Neural cell (in vitro differentiated cells): ENCODE data around the gene OR10Z1. TPM values are rescaled to one million over a fixed set of nuclear protein-coding genes. Genes with fewer than 3 reads are reported as not detected.

Experiments used
- H2AFZ ChIP-seq: fragments of 200-600, 300-800 bp; sonication (generic), shearing (Covaris generic); 2 replicates; pipeline ENCODE4 v1.6.0; 2014; ENCODE audit warnings: low read depth, mild to moderate bottlenecking, antibody characterized with exemption, low read length, moderate library complexity
- H3F3A ChIP-seq: fragments of 200-600 bp; shearing (Covaris generic); 2 replicates; pipeline ENCODE4 v1.6.1; 2016; ENCODE audit warnings: mild to moderate bottlenecking, moderate library complexity, mixed read lengths, antibody characterized with exemption, low read length; ENCODE audit not compliant: insufficient read depth, poor library complexity, severe bottlenecking
- H3K27ac ChIP-seq: fragments of 200-600, 300-800 bp; sonication (generic), shearing (Covaris generic); 2 replicates; pipeline ENCODE4 v1.5.1; 2014; ENCODE audit warnings: mild to moderate bottlenecking, low read length, moderate library complexity
- H3K27me3 ChIP-seq: fragments of 300-800, 200-600 bp; sonication (generic), shearing (Covaris generic); 2 replicates; pipeline ENCODE4 v1.6.0; 2014; ENCODE audit warnings: mild to moderate bottlenecking, low read depth, low read length, moderate library complexity; ENCODE audit not compliant: insufficient read depth
- H3K36me3 ChIP-seq: fragments of 300-800, 200-600 bp; sonication (generic), shearing (Covaris generic); 2 replicates; pipeline ENCODE4 v1.5.1; 2014; ENCODE audit warnings: mild to moderate bottlenecking, antibody characterized with exemption, low read length, moderate library complexity; ENCODE audit not compliant: insufficient read depth
- H3K4me2 ChIP-seq: fragments of 300-800, 200-600 bp; sonication (generic), shearing (Covaris generic); 2 replicates; pipeline ENCODE4 v1.6.0; 2014; ENCODE audit warnings: mild to moderate bottlenecking, low read length
- H3K4me3 ChIP-seq: fragments of 300-800, 200-600 bp; sonication (generic), shearing (Covaris generic); 2 replicates; pipeline ENCODE4 v1.5.1; 2014; ENCODE audit warnings: mild to moderate bottlenecking, low read length, moderate library complexity
- H3K79me2 ChIP-seq: fragments of 200-600 bp; shearing (Covaris generic); replicated peaks from 2 replicates; pipeline ENCODE4 v1.6.0; 2014; ENCODE audit warnings: mild to moderate bottlenecking, low read length, moderate library complexity; ENCODE audit not compliant: insufficient read depth
- H3K9ac ChIP-seq: fragments of 300-800, 200-600 bp; sonication (generic), shearing (Covaris generic); 2 replicates; pipeline ENCODE4 v1.6.1; 2016; ENCODE audit warnings: mild to moderate bottlenecking, low read length, mixed read lengths
- H3K9me2 ChIP-seq: fragments of 200-600 bp; shearing (Covaris generic); 2 replicates; pipeline ENCODE4 v1.6.1; 2016; ENCODE audit warnings: mild to moderate bottlenecking, low read length, mixed read lengths; ENCODE audit not compliant: insufficient read depth
- H3K9me3 ChIP-seq: fragments of 200-600, 300-800 bp; sonication (generic), shearing (Covaris generic); 2 replicates; pipeline ENCODE4 v1.6.1; 2016; ENCODE audit warnings: mild to moderate bottlenecking, mixed run types, low read length, moderate library complexity, mixed read lengths
- H4K20me1 ChIP-seq: fragments of 200-600 bp; shearing (Covaris generic); 2 replicates; pipeline ENCODE4 v1.6.1; 2016; ENCODE audit warnings: mild to moderate bottlenecking, mixed run types; ENCODE audit not compliant: insufficient read depth
- CTCF ChIP-seq: fragments of 450-650 bp; IDR thresholded peaks from 2 replicates; pipeline ENCODE4 v1.5.1; 2014; ENCODE audit warnings: antibody characterized with exemption, mild to moderate bottlenecking, moderate library complexity; ENCODE audit not compliant: poor library complexity, severe bottlenecking
- EP300 ChIP-seq: fragments of 450-650 bp; conservative IDR thresholded peaks from 2 replicates; pipeline ENCODE4 v1.6.1; 2014; ENCODE audit warnings: antibody characterized with exemption, mild to moderate bottlenecking, moderate library complexity; ENCODE audit not compliant: poor library complexity, severe bottlenecking
- EZH2 ChIP-seq: fragments of 200-600, 300-800 bp; shearing (Covaris generic), sonication (generic); IDR thresholded peaks from 2 replicates; pipeline ENCODE4 v1.6.1; 2014; ENCODE audit warnings: antibody characterized with exemption, low read length, borderline replicate concordance, mild to moderate bottlenecking; ENCODE audit not compliant: insufficient read depth, poor library complexity, severe bottlenecking
- MXI1 ChIP-seq: fragments of 450-650 bp; conservative IDR thresholded peaks from 2 replicates; pipeline ENCODE4 v1.6.1; 2014; ENCODE audit warnings: antibody characterized with exemption, mild to moderate bottlenecking; ENCODE audit not compliant: poor library complexity, severe bottlenecking
- POLR2AphosphoS5 ChIP-seq: IDR thresholded peaks from 2 replicates; pipeline ENCODE4 v1.6.1; 2012
- RAD21 ChIP-seq: fragments of 450-650 bp; conservative IDR thresholded peaks from 2 replicates; pipeline ENCODE4 v1.6.1; 2014; ENCODE audit warnings: antibody characterized with exemption, mild to moderate bottlenecking, moderate library complexity
- REST ChIP-seq: IDR thresholded peaks from 2 replicates; pipeline ENCODE4 v1.6.1; 2012; ENCODE audit warnings: borderline replicate concordance
- SMC3 ChIP-seq: fragments of 450-650 bp; conservative IDR thresholded peaks from 2 replicates; pipeline ENCODE4 v1.6.1; 2014; ENCODE audit warnings: antibody characterized with exemption, mild to moderate bottlenecking, moderate library complexity; ENCODE audit not compliant: poor library complexity
- TAF1 ChIP-seq: IDR thresholded peaks from 2 replicates; pipeline ENCODE4 v1.6.1; 2012; ENCODE audit warnings: low read depth
- polyA plus RNA-seq: library from polyadenylated mRNA; depleted of rRNA; stranded (reverse); fragments of >200 nt; gene quantifications from 2 replicates; pipeline ENCODE4 v1.2.3, GENCODE V29; 2014

The OR10Z1 gene
- polyA plus RNA-seq, 1 donor from 2014 or later: not detected

GRCh38 chr1:158579733-158580132 lies 25.3 kb upstream of the OR10Z1 start, which contains the start of gene OR10X1:
Gene OR10X1 (minus strand): TSS chr1:158579899. CDS start chr1:158579899, 0 bp downstream.
- H3K27me3 ChIP-seq: no peaks in the 10 kb centered on the region
- no peak within 1 kb of the TSS for H3K4me2 ChIP-seq
- no peak for TF ChIP-seq RAD21
- no peak for TF ChIP-seq CTCF
- no peak for TF ChIP-seq SMC3
- no peak for TF ChIP-seq POLR2AphosphoS5
- no peak for TF ChIP-seq EZH2
- no peak for TF ChIP-seq MXI1
- TF ChIP-seq TAF1: no peak
- no peak for TF ChIP-seq REST
- no peak for TF ChIP-seq EP300
- H3K9me2 ChIP-seq: no peaks in the 10 kb centered on the region
- no peak within 1 kb of the TSS for H2AFZ ChIP-seq
- no peaks in the 10 kb centered on the region for H3F3A ChIP-seq
- no peak within 1 kb of the TSS for H3K9ac ChIP-seq
- H3K4me3 ChIP-seq: no peak within 1 kb of the TSS
- no peaks in the 10 kb centered on the region for H3K36me3 ChIP-seq
- no peaks in the 10 kb centered on the region for H4K20me1 ChIP-seq
- no peak within 1 kb of the TSS for H3K27ac ChIP-seq
- H3K9me3 ChIP-seq: no peaks in the 10 kb centered on the region
- no peaks in the 10 kb centered on the region for H3K79me2 ChIP-seq

DNA sequence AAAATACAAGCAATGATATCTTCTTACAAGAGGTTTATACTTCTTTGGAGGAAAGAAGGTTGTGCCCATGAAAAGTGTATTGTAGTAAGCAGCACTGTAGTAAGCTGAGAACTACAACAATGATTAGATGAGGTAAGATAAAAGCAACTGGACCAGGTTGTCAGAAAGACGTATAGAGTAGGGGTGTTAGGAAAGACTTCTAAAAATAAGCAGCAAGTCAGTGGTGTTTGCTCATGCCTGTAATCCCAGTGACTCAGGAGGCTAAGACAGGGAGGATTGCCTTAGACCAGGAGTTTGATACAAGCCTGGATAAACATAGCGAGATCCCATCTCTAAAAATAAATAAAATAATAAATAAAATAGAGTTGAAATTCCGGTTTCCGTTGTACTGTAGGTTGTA lies 21.1 kb upstream of the OR10Z1 start:
- Histone ChIP-seq H3K79me2 (no peaks in the 10 kb centered on the region), H3K9me3 (no peaks in the 10 kb centered on the region), H3K9me2 (no peaks in the 10 kb centered on the region), H3K27me3 (no peaks in the 10 kb centered on the region), H3K4me3 (no peak overlapping the region), H4K20me1 (no peaks in the 10 kb centered on the region), H3K9ac (no peak overlapping the region), H3K27ac (no peak overlapping the region), H3K4me2 (no peak overlapping the region), H3F3A (no peaks in the 10 kb centered on the region), H2AFZ (no peak overlapping the region), H3K36me3 (no peaks in the 10 kb centered on the region)
- TF ChIP-seq RAD21: no peak
- TF ChIP-seq REST: no peak
- TF ChIP-seq EP300: no peak
- TF ChIP-seq POLR2AphosphoS5: no peak
- no peak for TF ChIP-seq TAF1
- no peak for TF ChIP-seq SMC3
- no peak for TF ChIP-seq CTCF
